ENCODE measurements around the gene MSS51.

DNA sequence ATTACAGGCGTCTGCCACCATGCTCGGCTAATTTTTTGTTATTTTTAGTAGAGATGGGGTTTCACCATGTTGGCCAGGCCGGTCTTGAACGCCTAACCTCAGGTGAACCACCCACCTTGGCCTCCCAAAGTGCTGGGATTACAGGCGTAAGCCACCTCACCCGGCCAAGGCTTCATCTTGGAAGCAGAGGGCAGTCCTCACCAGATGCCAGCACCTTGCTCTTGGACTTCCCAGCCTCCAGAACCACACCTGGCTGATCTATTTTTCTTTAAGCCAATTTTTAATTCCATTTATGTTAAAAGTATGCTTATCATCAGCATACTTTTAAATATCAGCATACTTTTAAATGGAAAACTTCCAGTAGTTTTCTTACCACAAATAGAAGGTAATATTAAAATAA is 31.7 kb downstream of the MSS51 start:
- TF ChIP-seq, protein P1, sequence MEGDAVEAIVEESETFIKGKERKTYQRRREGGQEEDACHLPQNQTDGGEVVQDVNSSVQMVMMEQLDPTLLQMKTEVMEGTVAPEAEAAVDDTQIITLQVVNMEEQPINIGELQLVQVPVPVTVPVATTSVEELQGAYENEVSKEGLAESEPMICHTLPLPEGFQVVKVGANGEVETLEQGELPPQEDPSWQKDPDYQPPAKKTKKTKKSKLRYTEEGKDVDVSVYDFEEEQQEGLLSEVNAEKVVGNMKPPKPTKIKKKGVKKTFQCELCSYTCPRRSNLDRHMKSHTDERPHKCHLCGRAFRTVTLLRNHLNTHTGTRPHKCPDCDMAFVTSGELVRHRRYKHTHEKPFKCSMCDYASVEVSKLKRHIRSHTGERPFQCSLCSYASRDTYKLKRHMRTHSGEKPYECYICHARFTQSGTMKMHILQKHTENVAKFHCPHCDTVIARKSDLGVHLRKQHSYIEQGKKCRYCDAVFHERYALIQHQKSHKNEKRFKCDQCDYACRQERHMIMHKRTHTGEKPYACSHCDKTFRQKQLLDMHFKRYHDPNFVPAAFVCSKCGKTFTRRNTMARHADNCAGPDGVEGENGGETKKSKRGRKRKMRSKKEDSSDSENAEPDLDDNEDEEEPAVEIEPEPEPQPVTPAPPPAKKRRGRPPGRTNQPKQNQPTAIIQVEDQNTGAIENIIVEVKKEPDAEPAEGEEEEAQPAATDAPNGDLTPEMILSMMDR (IDR thresholded peaks at IDR 0.05; ENCODE audit: borderline replicate concordance, extremely low read depth, low read length, poor library complexity, severe bottlenecking): no peak
- TF ChIP-seq EZH2 (IDR thresholded peaks at IDR 0.05; ENCODE audit: borderline replicate concordance, low read depth, low read length, severe bottlenecking): no peak

Data from DND-41 (cell line).